K562 (cell line): ENCODE data around the gene DNAH9. TPM values are rescaled to one million over a fixed set of nuclear protein-coding genes. Genes with fewer than 3 reads are reported as not detected.

Experiments used
- CREB5 ChIP-seq: fragments of 250-450 bp; sonication (Bioruptor Pico); IDR thresholded peaks from 2 replicates; pipeline ENCODE4 v1.5.0; 2020; ENCODE audit warnings: mild to moderate bottlenecking
- E2F3 ChIP-seq: fragments of 250-450 bp; sonication (Bioruptor Pico); IDR thresholded peaks from 2 replicates; pipeline ENCODE4 v1.4.0; 2020; ENCODE audit warnings: mild to moderate bottlenecking
- E2F5 ChIP-seq: sonication (generic); formaldehyde crosslinking; IDR thresholded peaks from 2 replicates; pipeline ENCODE4 v1.8.0; 2022; ENCODE audit warnings: mild to moderate bottlenecking, missing genetic modification reagents
- FOXK1 ChIP-seq: sonication (generic); formaldehyde crosslinking; IDR thresholded peaks from 2 replicates; pipeline ENCODE4 v1.8.0; 2022; ENCODE audit warnings: missing genetic modification reagents, mild to moderate bottlenecking, borderline replicate concordance
- HDAC1 ChIP-seq, 2 experiments: fragments of 450-650 bp; IDR thresholded peaks; 2 replicates each; pipeline ENCODE4 v1.6.1; 2016 to 2017; ENCODE audit warnings: inconsistent platforms in 1 of 2, mild to moderate bottlenecking in 1 of 2, moderate library complexity in 1 of 2
- KAT7 ChIP-seq: sonication (generic); formaldehyde crosslinking; IDR thresholded peaks from 2 replicates; pipeline ENCODE4 v1.8.0; 2022; ENCODE audit warnings: missing genetic modification reagents, mild to moderate bottlenecking, borderline replicate concordance
- PHF20 ChIP-seq: fragments of 450-650 bp; IDR thresholded peaks from 2 replicates; pipeline ENCODE4 v1.6.1; 2018; ENCODE audit not compliant: partially characterized antibody
- RNF2 ChIP-seq: sonication (generic); IDR thresholded peaks from 2 replicates; pipeline ENCODE4 v1.6.1; 2016
- SUPT5H ChIP-seq: fragments of 450-650 bp; IDR thresholded peaks from 2 replicates; pipeline ENCODE4 v1.6.1; 2016
- U2AF2 ChIP-seq: fragments of 200-400 bp; formaldehyde crosslinking; optimal IDR thresholded peaks from 2 replicates; pipeline ENCODE3; 2017; ENCODE audit warnings: low read depth, mild to moderate bottlenecking, low read length
- UBTF ChIP-seq, 2 experiments: IDR thresholded peaks; 2 replicates each; pipeline ENCODE4 v1.6.1; 2012; ENCODE audit warnings: improper control_type of control experiment in 2 of 2, low read depth in 2 of 2, low read length in 2 of 2, borderline replicate concordance in 1 of 2
- ZFP30 ChIP-seq: fragments of 250-450 bp; sonication (Bioruptor Pico); IDR thresholded peaks from 2 replicates; pipeline ENCODE4 v1.8.0; 2022; ENCODE audit warnings: moderate library complexity, mild to moderate bottlenecking, inconsistent platforms, borderline replicate concordance
- ZKSCAN1 ChIP-seq: fragments of 150-350 bp; IDR thresholded peaks from 2 replicates; pipeline ENCODE4 v1.6.1; 2016; ENCODE audit warnings: low read depth, low read length
- ZNF282 ChIP-seq: sonication (generic); formaldehyde crosslinking; IDR thresholded peaks from 2 replicates; pipeline ENCODE4 v1.8.1; 2023; ENCODE audit warnings: missing genetic modification reagents
- ZNF318 ChIP-seq, 2 experiments: fragments of 450-650 bp; IDR thresholded peaks; 2 replicates each; pipeline ENCODE4 v1.6.1; 2016; ENCODE audit warnings: mild to moderate bottlenecking in 2 of 2, borderline replicate concordance in 1 of 2, low read depth in 1 of 2, moderate library complexity in 1 of 2
- ZNF347 ChIP-seq: fragments of 450-650 bp; formaldehyde crosslinking; IDR thresholded peaks from 2 replicates; pipeline ENCODE4 v1.4.0; 2020; ENCODE audit warnings: low read depth, mild to moderate bottlenecking, moderate library complexity
- polyA plus RNA-seq, 8 experiments: library from polyadenylated mRNA; depleted of rRNA in 4 of 8; stranded (reverse) in 5 of 8; unstranded in 3 of 8; fragments of >200 nt; fragmentation: Nextera tagmentation in 2 of 8; fragmentation: Illumina TruSeq in 1 of 8; extraction: Ambion mirVana in 2 of 8; extraction: Trizol in 1 of 8; gene quantifications; 2 replicates each; pipeline versions ENCODE4 v1.2.1 to v1.2.3, GENCODE V29; 2011 to 2014; ENCODE audit warnings: inconsistent platforms in 1 of 8, missing spikeins in 1 of 8
- total RNA-seq, 7 experiments: library from RNA; depleted of rRNA in 6 of 7; stranded (reverse); fragments of >200 nt in 6 of 7; fragmentation: Illumina TruSeq in 2 of 7; extraction: Trizol in 2 of 7; gene quantifications; 2 replicates each; pipeline versions ENCODE4 v1.2.1 to v1.2.3, GENCODE V29; 2011 to 2021; ENCODE audit warnings: low replicate concordance in 1 of 7

Gene DNAH9
- total and polyA plus RNA-seq, 9 of the 15 experiments (the other 6 are each of a cell fraction or from before 2014, with no cell fraction given) = not detected

- TF ChIP-seq ZNF318 (IDR thresholded peaks at IDR 0.05; ENCODE audit: borderline replicate concordance in 1 of 2, low read depth in 1 of 2) (peak; percentile 29 to 33; a peak in 1 of 4 replicates), E2F3 (CRISPR knock-in tag) (0 out of 2 replicates have a peak, but pooled peaks have one; percentile 31), E2F5 (no peak), U2AF2 (no peak), KAT7 (CRISPR knock-in tag) (no peak), PHF20 (no peak), UBTF (IDR thresholded peaks at IDR 0.05; ENCODE audit: borderline replicate concordance in 1 of 2, low read depth in 2 of 2, low read length in 2 of 2) (no peak), CREB5 (CRISPR knock-in tag) (no peak), ZNF347 (CRISPR knock-in tag) (no peak), ZKSCAN1 (peak; percentile 57; the same call in 1 of the 2 replicates), SUPT5H (no peak), FOXK1 (CRISPR knock-in tag) (no peak), ZFP30 (CRISPR knock-in tag) (no peak), ZNF282 (no peak), RNF2 (peak; percentile 87), HDAC1 (IDR thresholded peaks at IDR 0.05) (peak in 1 of 2 experiments; percentile 78; a peak in 2 of 4 replicates)
These were observed 310.5 kb downstream of the DNAH9 start (continued) for GRCh38 chr17:11908711-11909146.
